A673 (cell line): Measurements from ENCODE around the gene MFAP1.

Source experiments
- EZH2 ChIP-seq: fragments of 200-600 bp; sonication (generic); IDR thresholded peaks from 2 replicates; pipeline ENCODE4 v1.6.1; 2017; ENCODE audit warnings: borderline replicate concordance, low read depth, mild to moderate bottlenecking, mixed read lengths, antibody characterized with exemption, low read length; ENCODE audit not compliant: poor library complexity, severe bottlenecking
- TF ChIP-seq, protein P1 (sequence below): fragments of 300-800, 200-600 bp; sonication (generic); conservative IDR thresholded peaks from 2 replicates; pipeline ENCODE4 v1.5.1; 2017; ENCODE audit warnings: low read depth, mild to moderate bottlenecking, antibody characterized with exemption, low read length, moderate library complexity, mixed read lengths

GRCh38 chr15:43826508-43827341, 2.2 kb upstream of the MFAP1 start, which contains the start of gene WDR76:
- TF ChIP-seq, protein P1, sequence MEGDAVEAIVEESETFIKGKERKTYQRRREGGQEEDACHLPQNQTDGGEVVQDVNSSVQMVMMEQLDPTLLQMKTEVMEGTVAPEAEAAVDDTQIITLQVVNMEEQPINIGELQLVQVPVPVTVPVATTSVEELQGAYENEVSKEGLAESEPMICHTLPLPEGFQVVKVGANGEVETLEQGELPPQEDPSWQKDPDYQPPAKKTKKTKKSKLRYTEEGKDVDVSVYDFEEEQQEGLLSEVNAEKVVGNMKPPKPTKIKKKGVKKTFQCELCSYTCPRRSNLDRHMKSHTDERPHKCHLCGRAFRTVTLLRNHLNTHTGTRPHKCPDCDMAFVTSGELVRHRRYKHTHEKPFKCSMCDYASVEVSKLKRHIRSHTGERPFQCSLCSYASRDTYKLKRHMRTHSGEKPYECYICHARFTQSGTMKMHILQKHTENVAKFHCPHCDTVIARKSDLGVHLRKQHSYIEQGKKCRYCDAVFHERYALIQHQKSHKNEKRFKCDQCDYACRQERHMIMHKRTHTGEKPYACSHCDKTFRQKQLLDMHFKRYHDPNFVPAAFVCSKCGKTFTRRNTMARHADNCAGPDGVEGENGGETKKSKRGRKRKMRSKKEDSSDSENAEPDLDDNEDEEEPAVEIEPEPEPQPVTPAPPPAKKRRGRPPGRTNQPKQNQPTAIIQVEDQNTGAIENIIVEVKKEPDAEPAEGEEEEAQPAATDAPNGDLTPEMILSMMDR: no peak
- TF ChIP-seq EZH2: no peak
